HG02759 (cell line): Measurements from ENCODE around the gene OSBPL10.
"Not testable (repeated sequence)": the region's sequence is repeated elsewhere in the genome, so short reads cannot be mapped to it uniquely, and the experiment has no call there.

Experiments used
- ATAC-seq: cut with Tn5 transposase; IDR thresholded peaks from one replicate; pipeline ENCODE4 v1.9.1; 2021; ENCODE audit warnings: mild to moderate bottlenecking, moderate library complexity; ENCODE audit not compliant: unreplicated experiment

The OSBPL10 gene

GRCh38 chr3:31714495-31715280, 266.4 kb downstream of the OSBPL10 start:
- no peak for ATAC-seq

- no peak for ATAC-seq
Observed at GRCh38 chr3:31713816-31714215, 267.2 kb downstream of the OSBPL10 start.

GRCh38 chr3:31710123-31710803, 270.8 kb downstream of the OSBPL10 start:
- peak; percentile 42 for ATAC-seq

GRCh38 chr3:31709526-31709925, 271.5 kb downstream of the OSBPL10 start:
- no peak for ATAC-seq

- no peak for ATAC-seq
Observed at GRCh38 chr3:31709005-31709404, 272.1 kb downstream of the OSBPL10 start.

DNA sequence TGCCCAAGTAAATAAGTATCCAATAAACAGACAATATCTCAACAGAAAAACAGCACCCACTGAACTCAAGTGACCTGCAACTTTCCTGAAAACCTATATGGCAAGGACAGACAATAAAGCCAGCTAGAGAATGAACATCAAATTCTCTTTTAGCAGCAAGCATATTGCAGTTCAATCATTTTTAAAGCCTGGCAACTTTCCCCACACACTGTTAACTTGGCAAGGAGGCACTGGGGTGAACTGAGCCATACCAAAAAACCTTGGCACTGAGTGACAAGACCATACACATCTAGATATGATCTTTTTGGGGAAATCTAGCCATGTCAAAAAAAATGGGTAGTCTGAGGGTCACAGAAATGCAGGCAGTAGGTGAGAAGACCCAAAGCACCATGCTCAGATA, 273.8 kb downstream of the OSBPL10 start:
- ATAC-seq: no peak

DNA sequence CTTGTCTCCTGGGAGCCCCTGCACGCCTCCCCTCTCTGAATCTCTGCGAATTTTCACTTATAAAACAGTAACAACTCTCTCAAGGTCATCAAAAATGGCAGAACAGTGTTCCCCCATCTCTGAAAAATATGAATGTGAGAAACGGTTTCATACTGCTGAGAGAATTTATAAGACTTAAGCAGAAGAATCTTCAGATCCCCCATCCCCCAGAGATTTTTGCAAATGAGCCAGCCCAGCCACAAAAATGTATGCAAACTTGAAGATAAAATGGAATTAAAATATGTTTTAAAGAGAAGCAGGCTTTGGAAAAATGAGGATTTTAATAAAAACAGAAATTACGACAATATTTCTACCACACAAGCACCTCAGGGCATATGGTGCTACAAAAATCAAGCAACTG, 275.3 kb downstream of the OSBPL10 start:
- no peak for ATAC-seq

DNA sequence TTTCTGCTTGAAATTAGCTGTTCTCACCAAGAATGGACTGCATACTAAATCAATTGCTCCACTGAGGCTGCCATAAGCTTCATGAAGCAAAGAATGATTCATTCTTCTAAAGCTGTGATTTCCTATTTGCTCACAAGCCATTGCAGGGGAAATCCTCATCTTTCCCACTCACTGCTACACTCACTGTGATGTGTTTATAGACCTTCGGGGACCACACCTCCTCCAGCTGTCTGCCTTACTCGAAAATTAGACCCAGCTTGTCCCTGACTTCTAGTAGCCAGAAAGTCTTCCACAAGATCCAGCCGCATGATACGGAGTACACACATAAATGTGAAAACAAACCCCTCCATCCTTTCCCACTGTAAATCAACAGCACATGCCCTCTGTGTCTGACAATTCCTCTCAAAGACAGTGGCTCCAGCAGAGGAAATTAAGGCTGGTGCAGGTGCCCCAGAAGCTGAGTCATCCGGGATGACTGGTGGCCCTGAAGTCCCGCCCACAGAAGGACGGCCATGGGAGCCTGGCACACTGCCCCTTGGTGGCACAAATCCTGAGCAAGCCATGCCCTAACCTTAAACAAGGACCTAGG, 276.4 kb downstream of the OSBPL10 start:
- ATAC-seq: no peak

DNA sequence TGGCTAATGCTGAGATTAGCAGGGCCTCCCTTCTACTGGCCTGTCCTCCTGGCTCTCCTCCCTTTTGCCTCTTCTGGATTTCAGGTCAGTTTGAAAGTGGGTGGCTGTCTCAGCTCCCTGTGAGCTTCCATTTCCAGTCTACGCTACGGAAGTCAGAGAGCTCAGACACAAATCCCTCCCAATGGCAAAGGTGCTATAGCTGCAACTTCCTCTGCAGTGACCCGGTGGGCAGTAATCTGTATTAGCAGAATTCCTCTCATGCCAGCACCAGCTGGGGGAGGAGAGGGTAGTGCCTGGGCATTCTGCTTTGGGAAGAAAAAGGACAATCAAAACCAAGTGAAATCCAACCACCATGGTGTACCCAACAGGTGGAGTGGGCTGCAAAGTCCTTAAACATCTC, 276.9 kb downstream of the OSBPL10 start:
- ATAC-seq: no peak

DNA sequence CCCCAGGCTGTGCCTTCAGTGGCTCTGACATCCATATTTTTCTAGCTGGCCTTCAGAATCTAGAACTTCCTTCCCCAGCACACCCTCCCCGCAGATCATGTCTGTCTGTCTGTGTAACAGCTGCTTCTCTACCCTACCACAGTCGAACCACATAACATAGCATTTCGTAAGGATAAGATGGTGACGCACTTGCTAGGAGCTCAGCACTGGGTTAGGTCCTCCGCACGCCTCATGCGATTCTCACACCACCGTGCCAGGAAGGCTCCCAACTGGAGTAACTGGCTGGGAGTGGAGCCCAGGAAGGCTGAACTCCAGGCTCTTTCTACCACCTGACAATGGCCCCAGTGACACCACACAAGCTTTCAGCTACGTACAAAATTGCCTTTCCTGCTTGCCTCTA, 279.8 kb downstream of the OSBPL10 start:
- ATAC-seq: no peak

- no peak for ATAC-seq
Observed at GRCh38 chr3:31699309-31699953, 281.6 kb downstream of the OSBPL10 start.

GRCh38 chr3:31696815-31697548, 284.1 kb downstream of the OSBPL10 start:
- ATAC-seq: no peak

- no peak for ATAC-seq
Observed at GRCh38 chr3:31696009-31696297, 285.1 kb downstream of the OSBPL10 start.

DNA sequence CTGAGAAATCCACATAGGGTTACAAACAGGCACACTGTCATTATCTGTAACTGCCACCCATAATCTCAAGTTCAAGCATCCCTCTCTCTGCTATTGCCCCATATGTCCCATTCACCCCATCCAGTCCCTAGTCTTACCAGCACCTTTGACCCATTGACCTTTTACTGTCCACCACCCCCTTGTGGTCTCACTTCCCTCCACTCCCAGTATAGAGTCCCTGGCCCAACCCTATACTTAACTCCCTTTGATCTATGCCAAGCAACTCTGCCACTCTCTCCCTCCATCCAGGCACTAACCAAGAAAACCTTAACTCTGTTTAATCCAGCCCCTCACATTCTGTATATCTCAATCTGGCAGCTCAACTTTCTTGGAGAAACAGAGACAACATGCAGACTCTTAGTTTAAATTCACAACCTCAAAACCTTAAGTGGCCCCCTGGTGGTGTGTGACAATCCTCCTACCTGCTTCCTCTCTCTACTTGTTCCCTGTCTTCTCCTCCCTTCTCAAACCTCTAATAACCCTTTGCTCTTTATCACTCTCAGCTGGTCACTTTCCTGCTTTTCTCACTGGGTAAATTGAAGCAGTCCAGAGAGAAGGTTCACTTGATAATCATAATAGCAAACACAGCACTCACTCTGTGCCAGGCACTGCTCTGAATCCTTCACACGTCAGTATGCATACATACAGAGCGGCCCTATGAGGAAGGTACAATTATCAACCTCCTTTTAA, 285.6 kb downstream of the OSBPL10 start:
- ATAC-seq: no peak

DNA sequence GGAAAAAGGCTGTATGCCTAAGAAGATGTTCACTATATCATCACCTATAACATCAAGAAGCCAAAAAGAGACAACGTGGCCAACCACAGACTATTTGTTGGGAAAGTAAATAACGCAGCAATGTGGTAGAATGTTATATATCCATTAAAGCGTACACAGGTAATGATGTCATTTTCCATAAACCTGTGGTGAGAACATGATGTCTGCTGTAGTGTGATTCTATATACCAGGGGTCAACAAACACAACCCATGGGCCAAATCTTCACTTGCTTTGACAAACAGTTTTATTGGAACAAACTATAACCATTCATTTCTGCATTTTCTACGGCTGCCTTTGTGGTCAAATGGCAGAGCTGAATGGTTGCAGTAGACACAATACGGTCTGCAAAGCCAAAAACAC, 287.7 kb downstream of the OSBPL10 start:
- ATAC-seq: no peak

DNA sequence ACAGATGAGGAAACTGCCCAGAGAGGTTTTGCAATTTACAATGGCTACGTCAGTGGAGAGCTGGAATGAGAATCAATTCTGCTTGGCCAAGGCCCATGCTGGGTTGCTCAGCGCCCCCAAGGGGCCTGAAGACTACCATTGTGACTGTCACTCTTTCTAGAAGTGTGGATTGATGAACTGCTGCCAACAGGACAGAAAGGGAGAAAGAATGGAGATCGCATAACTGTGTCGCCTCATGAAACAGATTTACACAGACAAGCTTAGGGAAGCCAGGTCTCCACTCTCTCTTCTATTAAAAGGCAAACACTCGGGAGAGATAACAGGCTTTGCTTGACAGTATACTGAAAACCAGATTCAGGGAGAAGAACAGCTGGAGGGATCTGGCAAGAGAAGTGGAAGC, 288.3 kb downstream of the OSBPL10 start:
- no peak for ATAC-seq

DNA sequence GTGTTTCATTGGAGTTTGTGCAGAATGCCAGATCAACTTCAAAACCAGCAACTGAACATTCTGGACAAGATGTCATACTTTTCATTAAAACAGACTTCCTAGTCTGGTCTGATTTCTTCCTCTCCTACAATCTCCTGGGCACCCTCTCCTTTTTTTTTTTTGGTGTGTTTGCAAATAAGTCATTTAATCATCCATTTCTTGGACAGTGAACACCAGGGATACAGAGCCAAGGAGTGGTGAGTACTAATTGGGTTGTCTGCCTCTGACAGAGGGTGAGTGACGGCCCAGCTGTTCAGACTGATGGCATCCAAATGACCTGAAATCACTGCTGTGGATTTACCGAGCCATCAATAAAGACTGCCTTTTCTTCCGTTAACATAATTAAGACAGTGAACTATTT, 290.3 kb downstream of the OSBPL10 start:
- no peak for ATAC-seq

GRCh38 chr3:31689523-31689922, 291.5 kb downstream of the OSBPL10 start:
- not testable (repeated sequence) for ATAC-seq

- ATAC-seq: no peak
Observed at GRCh38 chr3:31688984-31689383, 292.1 kb downstream of the OSBPL10 start.

DNA sequence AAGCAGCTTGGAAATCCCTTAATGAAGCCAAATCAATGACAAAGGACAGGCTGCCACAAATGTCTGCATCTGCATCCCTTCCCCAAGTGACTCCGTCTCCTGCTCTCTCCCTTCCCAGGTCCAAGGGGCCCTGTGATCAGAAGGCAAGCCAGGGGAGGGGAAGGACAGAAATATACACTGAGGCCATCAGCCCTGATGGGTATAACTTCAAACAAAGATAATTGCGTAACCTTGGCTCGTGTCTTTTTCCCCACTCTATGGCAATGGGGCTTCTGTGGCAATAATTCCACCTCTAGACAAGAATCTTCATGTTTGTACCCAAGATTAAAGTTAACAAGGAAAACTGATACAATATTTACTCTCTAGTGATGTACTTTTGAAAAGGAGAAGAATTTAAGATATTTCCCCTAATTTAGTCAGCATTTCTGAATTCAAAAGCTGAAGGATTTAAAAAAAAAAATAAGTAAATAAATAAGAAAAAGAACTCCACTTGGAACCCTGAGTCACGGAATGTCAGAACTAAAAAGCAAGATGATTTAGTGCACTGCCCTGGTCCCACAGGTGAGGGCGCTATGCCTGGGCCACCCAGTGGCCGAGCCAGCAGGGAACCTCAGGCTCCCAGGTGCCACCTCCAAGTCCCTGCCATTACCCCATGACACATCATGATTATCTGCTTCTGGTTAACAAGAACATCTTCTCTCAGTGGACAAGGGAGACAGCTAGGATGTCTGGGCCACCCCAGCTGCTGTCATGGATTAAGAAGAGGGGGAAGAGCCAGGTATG, 293.9 kb downstream of the OSBPL10 start:
- no peak for ATAC-seq
